ENCODE data around the gene CCNA1.

Gene CCNA1

DNA sequence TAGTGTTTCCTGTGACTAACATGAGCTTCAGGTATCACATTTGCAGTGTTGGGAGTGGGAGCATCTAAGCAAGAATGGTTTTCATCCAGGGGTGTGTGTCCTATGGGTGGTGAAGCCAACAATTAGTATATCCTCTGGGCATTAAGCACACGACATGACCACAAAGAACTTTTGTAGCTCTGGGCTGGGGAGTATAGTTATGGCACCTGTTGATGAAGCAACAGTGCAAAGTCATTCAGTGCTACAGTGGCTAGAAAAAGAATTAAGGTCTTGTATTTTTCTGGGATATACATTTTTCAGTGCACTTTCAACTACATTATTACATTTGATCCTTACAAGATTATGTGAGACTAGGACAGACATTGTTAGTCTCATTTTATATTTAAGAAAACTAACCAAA lies 21.8 kb downstream of the CCNA1 start:
- DNase-seq, result no peak

DNA sequence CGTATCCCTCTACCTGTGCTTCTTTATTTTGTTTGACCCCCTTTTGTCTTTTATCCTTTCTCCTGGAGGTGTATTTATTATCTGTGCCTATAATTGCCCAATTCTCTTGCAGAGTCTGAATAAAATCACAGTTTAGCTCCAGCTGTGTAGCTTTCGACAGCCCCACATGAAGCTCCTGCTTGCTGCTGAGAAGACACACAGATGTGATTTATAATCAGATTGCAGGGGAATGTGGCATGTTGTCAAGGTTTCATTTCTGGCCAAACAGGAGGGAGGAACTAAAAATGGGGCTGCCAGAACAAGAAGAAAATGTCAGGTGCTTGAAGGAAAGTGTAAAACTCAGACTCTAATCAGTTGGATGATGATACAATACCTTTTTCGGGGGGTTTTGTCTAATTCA lies 22.7 kb downstream of the CCNA1 start:
- DNase-seq, result no peak

DNA sequence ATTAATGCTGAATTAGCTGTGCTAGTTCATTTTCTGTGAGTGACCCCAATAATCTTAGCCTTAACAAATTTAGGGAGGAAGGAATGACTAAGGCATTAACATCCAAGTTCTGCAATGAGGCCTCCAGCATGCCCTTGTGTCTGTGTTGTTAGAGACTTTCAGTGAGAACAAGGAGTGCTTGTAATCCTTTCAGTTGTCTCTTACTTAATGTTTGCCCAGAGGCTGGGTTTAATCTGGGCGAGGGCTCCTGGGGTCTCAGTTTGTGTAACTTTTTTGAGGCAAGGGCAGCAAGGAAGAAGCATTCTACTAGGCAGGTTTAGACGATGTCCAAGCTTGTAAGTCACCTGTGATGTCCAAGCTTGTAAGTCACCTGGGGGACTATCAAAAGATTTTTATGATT lies 24.3 kb downstream of the CCNA1 start:
- no peak for DNase-seq

DNA sequence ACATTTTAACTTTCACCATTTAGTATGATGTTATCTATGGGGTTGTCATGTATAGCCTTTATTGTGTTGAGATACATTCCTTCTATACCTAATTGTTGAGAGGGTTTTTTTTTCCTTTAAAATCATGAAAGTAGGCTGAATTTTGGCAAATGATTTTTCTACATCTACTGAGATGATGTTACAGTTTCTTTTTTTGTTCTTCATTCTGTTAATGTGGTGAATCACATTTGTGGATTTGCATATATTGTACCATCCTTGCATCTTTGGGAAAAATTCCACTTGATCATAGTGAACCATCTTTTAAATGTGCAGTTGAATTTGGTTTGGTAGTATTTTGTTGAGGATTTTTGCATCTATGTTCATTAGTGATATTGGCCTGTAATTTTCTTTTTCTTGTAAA lies 29.2 kb downstream of the CCNA1 start:
- no peak for DNase-seq

DNA sequence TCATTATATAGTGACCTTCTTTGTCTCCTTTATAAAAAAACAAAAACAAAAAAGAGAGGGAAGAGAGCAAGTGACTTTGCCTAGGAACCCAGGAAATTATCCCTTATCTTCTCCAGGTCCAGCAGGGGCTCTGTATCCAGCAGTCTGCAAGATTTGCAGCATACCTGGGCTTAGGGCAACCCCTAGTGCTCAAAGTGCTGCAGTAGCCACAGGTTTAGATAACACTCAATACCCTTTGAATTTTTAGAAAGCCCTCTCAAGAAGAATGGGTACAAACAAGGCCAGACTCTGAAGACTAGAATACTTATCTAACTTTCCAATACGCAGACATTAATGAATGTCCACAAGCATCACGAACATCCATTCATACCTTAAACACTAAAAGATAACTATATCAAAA lies 43.2 kb downstream of the CCNA1 start:
- no peak for DNase-seq

DNA sequence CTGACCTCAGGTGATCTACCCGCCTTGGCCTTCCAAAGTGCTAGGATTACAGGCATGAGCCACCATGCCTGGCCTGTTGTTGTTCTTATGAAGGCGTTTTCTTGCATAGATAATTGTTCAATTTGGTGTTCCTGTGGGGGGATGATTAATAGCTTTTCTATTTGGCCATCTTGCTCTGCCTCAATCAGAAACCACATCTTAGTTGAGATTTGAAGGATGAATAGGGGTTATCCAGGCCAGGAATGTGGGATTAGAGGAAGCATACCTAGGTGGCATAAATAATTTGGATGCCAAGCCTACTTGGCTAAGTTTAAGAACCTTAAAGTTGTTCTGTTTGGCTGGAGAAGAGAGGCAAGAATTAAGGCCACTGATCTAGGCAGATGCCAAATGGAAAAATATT lies 44.4 kb downstream of the CCNA1 start:
- DNase-seq, result no peak

DNA sequence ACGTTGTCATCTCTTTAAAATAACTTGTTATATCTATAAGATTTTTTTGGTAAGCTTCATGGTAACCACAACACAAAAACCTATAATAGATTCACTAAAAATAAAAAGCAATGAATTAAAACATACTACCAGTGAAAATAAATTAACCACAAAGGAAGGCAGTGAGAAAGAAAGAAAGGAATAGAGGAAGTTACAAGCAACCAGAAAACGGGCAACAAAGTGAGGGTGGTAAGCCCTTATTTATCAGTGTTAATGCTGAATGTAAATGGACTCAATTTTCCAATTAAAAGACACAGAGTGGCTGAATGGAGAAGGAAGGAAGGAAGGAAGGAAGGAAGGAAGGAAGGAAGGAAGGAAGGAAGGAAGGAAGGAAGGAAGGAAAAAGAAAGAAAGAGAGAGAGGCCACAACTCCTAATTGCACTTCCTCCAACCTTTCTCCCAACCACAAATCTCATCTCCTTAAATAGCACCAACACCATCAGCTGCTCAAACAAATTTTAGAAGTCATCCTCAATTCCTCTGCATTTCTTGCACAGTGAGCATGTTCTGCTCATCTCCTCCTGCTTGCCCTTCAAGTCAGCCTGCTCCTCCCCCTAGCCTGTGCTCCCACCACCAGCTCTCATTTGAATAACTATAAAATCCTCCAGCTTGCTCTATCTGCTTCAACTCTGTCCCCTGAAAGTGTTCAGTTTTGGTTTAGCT lies 48.6 kb downstream of the CCNA1 start:
- DNase-seq, result no peak

DNA sequence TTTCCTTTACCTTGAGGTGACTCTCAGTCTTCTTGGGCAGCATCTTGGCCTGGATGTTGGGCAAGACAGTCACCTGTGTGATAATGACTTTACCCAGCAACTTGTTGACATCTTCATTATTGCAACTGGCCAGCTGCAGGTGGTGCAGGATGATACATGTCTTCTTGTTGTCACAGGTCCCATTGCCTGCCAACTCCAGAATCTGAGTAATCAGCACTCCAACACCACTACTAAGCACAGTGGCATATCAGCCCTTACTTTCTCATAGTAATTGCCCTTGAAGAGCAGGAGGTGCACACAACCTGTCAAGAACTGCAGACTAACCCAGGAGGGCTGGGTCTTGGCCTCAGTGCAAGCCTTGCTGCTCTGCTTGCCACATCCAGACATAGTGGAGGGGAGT lies 57.8 kb downstream of the CCNA1 start:
- no peak for DNase-seq
